Gastrocnemius medialis (tissue), 4 donors: ENCODE measurements around the gene HSPA4.

Source experiments
- POLR2A ChIP-seq, 2 donors: fragments of 450-650 bp; IDR thresholded peaks; one replicate each; pipeline ENCODE4 v1.6.1; 2017; ENCODE audit warnings: antibody characterized with exemption in 2 of 2, mild to moderate bottlenecking in 2 of 2, moderate library complexity in 2 of 2
- TF ChIP-seq, protein P1 (sequence below), 5 experiments: fragments of 450-650 bp in 3 of 5; fragments of 200-600 bp in 2 of 5; sonication (generic) in 2 of 5; IDR thresholded peaks in 4 of 5; conservative IDR thresholded peaks in 1 of 5; 1 replicate in 4 of 5; 2 replicates in 1 of 5; pipeline ENCODE4 v1.5.1; 2016 to 2019; ENCODE audit warnings: antibody characterized with exemption in 5 of 5, mild to moderate bottlenecking in 3 of 5, moderate library complexity in 3 of 5

DNA sequence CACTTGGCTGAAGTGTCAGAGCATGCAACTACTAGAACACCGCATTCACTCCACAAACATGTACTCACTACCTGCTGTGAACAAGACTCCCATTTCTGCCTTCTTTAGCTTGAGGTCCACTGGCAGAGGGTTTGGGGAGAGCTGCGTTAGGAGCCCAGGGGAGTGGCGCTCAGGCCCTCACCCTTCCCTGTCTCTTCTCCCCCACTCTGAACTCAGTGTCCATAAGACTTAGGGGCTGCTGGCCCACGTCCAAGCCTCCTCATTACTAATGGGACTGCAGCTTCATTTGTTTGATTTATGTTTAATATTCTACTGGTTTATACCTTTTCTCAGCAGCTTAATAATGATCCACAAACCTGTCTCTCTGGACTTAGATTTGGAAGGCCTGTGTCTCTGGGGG lies 70.9 kb downstream of the HSPA4 start:
- TF ChIP-seq, protein P1, sequence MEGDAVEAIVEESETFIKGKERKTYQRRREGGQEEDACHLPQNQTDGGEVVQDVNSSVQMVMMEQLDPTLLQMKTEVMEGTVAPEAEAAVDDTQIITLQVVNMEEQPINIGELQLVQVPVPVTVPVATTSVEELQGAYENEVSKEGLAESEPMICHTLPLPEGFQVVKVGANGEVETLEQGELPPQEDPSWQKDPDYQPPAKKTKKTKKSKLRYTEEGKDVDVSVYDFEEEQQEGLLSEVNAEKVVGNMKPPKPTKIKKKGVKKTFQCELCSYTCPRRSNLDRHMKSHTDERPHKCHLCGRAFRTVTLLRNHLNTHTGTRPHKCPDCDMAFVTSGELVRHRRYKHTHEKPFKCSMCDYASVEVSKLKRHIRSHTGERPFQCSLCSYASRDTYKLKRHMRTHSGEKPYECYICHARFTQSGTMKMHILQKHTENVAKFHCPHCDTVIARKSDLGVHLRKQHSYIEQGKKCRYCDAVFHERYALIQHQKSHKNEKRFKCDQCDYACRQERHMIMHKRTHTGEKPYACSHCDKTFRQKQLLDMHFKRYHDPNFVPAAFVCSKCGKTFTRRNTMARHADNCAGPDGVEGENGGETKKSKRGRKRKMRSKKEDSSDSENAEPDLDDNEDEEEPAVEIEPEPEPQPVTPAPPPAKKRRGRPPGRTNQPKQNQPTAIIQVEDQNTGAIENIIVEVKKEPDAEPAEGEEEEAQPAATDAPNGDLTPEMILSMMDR (IDR thresholded peaks at IDR 0.05 in 4 of 5, conservative IDR thresholded peaks at IDR 0.05 in 1 of 5), result no peak
- TF ChIP-seq POLR2A (IDR thresholded peaks at IDR 0.05), result no peak
